OCI-LY1 (cell line): ENCODE measurements around the gene FAXDC2.

Source experiments
- H2AFZ ChIP-seq: fragments of 200-600 bp; sonication (generic), shearing (Covaris generic); 2 replicates; pipeline ENCODE4 v1.6.0; 2014; ENCODE audit warnings: antibody characterized with exemption, mild to moderate bottlenecking, low read length
- H3F3A ChIP-seq: fragments of 200-600 bp; sonication (generic), shearing (Covaris generic); 2 replicates; pipeline ENCODE4 v1.6.0; 2014; ENCODE audit warnings: mild to moderate bottlenecking, antibody characterized with exemption, low read length, moderate library complexity; ENCODE audit not compliant: insufficient read depth
- H3K27ac ChIP-seq: fragments of 200-600 bp; sonication (generic); 2 replicates; pipeline ENCODE4 v1.5.1; 2014; ENCODE audit warnings: low read length, mixed run types, mild to moderate bottlenecking, low read depth; ENCODE audit not compliant: poor library complexity, severe bottlenecking
- H3K27me3 ChIP-seq: fragments of 200-600 bp; sonication (generic); 2 replicates; pipeline ENCODE4 v1.6.0; 2014; ENCODE audit warnings: antibody characterized with exemption, mild to moderate bottlenecking, low read length, moderate library complexity; ENCODE audit not compliant: insufficient read depth
- H3K36me3 ChIP-seq: fragments of 200-600 bp; sonication (generic); 2 replicates; pipeline ENCODE4 v1.6.1; 2014; ENCODE audit warnings: mild to moderate bottlenecking, antibody characterized with exemption, low read length, moderate library complexity, mixed read lengths; ENCODE audit not compliant: insufficient read depth
- H3K4me1 ChIP-seq: fragments of 200-600 bp; sonication (generic); 2 replicates; pipeline ENCODE4 v1.5.1; 2014; ENCODE audit warnings: mild to moderate bottlenecking, low read length, moderate library complexity; ENCODE audit not compliant: insufficient read depth, severe bottlenecking
- H3K4me2 ChIP-seq: fragments of 200-600 bp; sonication (generic), shearing (Covaris generic); 2 replicates; pipeline ENCODE4 v1.6.1; 2014; ENCODE audit warnings: low read length
- H3K4me3 ChIP-seq: fragments of 200-600 bp; sonication (generic); 2 replicates; pipeline ENCODE4 v1.5.1; 2014; ENCODE audit warnings: low read length, low read depth, mild to moderate bottlenecking, mixed read lengths; ENCODE audit not compliant: poor library complexity, severe bottlenecking
- H3K79me2 ChIP-seq: fragments of 200-600 bp; shearing (Covaris generic); 2 replicates; pipeline ENCODE4 v1.6.1; 2016; ENCODE audit warnings: mixed run types, low read length, mixed read lengths; ENCODE audit not compliant: insufficient read depth
- H3K9ac ChIP-seq: fragments of 200-600 bp; sonication (generic), shearing (Covaris generic); 2 replicates; pipeline ENCODE4 v1.6.1; 2014; ENCODE audit warnings: mild to moderate bottlenecking, low read length, mixed read lengths
- H3K9me2 ChIP-seq: fragments of 200-600 bp; sonication (generic), shearing (Covaris generic); 2 replicates; pipeline ENCODE4 v1.6.1; 2014; ENCODE audit warnings: low read depth, mild to moderate bottlenecking, low read length, mixed read lengths
- H3K9me3 ChIP-seq: fragments of 200-600 bp; shearing (Covaris generic); 2 replicates; pipeline ENCODE4 v1.6.1; 2014; ENCODE audit warnings: low read length, mixed read lengths
- H4K20me1 ChIP-seq: fragments of 200-600 bp; sonication (generic), shearing (Covaris generic); 2 replicates; pipeline ENCODE4 v1.6.0; 2016; ENCODE audit warnings: mild to moderate bottlenecking, low read length; ENCODE audit not compliant: insufficient read depth
- CTCF ChIP-seq: fragments of 200-600 bp; sonication (generic), shearing (Covaris generic); IDR thresholded peaks from 2 replicates; pipeline ENCODE4 v1.5.1; 2017; ENCODE audit warnings: mild to moderate bottlenecking, antibody characterized with exemption, low read length, moderate library complexity, mixed read lengths
- EZH2 ChIP-seq: fragments of 200-600 bp; sonication (generic), shearing (Covaris generic); IDR thresholded peaks from 2 replicates; pipeline ENCODE4 v1.8.0; 2017; ENCODE audit warnings: borderline replicate concordance, mixed run types, mild to moderate bottlenecking, antibody characterized with exemption, low read length, moderate library complexity, mixed read lengths

The FAXDC2 gene

DNA sequence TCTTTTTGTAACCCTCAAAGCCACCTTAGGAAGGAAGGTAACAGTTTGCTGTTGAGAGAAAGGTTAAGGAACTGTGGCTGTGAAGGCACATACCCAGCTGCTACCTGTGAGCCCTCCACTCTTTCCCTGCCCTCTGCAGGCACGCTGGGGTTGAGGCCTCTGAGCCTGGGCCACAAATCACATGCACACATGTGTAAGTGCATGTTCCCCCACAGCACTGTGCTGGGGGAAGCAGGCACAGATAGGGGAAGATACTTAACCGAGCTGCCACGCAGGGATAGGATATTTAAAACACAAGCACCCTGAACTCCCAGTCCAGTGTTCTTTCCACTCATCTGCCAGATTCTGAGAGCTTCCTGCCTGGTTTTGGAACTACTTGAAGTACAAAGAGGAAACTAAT is 77.1 kb downstream of the FAXDC2 start:
- peaks cover 100% of the 10 kb centered on the region for H3K79me2 ChIP-seq
- no peaks in the 10 kb centered on the region for H3K9me3 ChIP-seq
- H3K27me3 ChIP-seq, result no peaks in the 10 kb centered on the region
- H4K20me1 ChIP-seq, result peaks cover 7% of the 10 kb centered on the region; the same call in 1 of the 2 replicates
- H2AFZ ChIP-seq, result no peak overlapping the region
- TF ChIP-seq CTCF (no peak), EZH2 (no peak)
- H3K9me2 ChIP-seq, result no peaks in the 10 kb centered on the region
- H3K27ac ChIP-seq, result no peak overlapping the region
- H3K4me3 ChIP-seq, result no peak overlapping the region
- H3K36me3 ChIP-seq, result peaks cover 32% of the 10 kb centered on the region; the same call in 1 of the 2 replicates
- H3K9ac ChIP-seq, result no peak overlapping the region
- H3K4me2 ChIP-seq, result no peak overlapping the region
- H3F3A ChIP-seq, result no peaks in the 10 kb centered on the region
- H3K4me1 ChIP-seq, result peaks cover 61% of the 10 kb centered on the region

GRCh38 chr5:154771383-154771901 is 79.0 kb downstream of the FAXDC2 start:
- Histone ChIP-seq H3K9me3 (no peaks in the 10 kb centered on the region), H3K9me2 (no peaks in the 10 kb centered on the region), H4K20me1 (peaks cover 7% of the 10 kb centered on the region; the same call in 1 of the 2 replicates), H2AFZ (no peak overlapping the region), H3K27me3 (no peaks in the 10 kb centered on the region), H3K9ac (peak overlapping the region; percentile 15; the same call in 1 of the 2 replicates), H3K4me3 (peak overlapping the region; percentile 23), H3K36me3 (peaks cover 29% of the 10 kb centered on the region; the same call in 1 of the 2 replicates), H3K4me1 (peaks cover 80% of the 10 kb centered on the region), H3K27ac (peak overlapping the region; percentile 52), H3K79me2 (peaks cover 100% of the 10 kb centered on the region), H3K4me2 (peak overlapping the region; percentile 67), H3F3A (no peaks in the 10 kb centered on the region)
- TF ChIP-seq CTCF, result no peak
- TF ChIP-seq EZH2, result no peak

DNA sequence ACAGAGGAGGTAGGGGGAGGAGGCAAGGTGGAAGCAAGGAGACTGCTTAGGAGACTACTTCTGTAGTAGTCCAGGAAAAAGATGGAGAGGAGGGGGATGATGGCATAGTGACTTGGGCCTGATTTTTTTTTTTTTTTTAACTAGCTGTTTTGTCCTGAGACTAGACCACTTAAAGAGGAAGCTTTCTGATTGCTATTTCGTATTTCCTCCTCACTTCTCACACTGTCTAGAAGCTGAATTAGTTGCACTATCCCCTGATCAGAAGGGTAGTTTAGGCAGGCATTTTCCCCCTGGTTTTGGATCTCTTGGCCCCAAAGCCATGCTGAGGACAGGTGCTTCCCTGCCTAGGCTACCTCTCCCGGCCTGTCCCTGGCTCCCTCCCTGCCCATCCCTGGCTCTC is 80.3 kb downstream of the FAXDC2 start:
- Histone ChIP-seq H3F3A (no peaks in the 10 kb centered on the region), H3K9me2 (no peaks in the 10 kb centered on the region), H3K4me1 (peaks cover 94% of the 10 kb centered on the region), H4K20me1 (peaks cover 7% of the 10 kb centered on the region; the same call in 1 of the 2 replicates), H3K27me3 (no peaks in the 10 kb centered on the region), H2AFZ (no peak overlapping the region), H3K27ac (peak overlapping the region; percentile 52), H3K9me3 (no peaks in the 10 kb centered on the region), H3K36me3 (peaks cover 25% of the 10 kb centered on the region; the same call in 1 of the 2 replicates), H3K4me3 (peak overlapping the region; percentile 3), H3K79me2 (peaks cover 100% of the 10 kb centered on the region), H3K4me2 (peak overlapping the region; percentile 67), H3K9ac (peak overlapping the region; percentile 23; the same call in 1 of the 2 replicates)
- TF ChIP-seq CTCF (no peak), EZH2 (no peak)
